NB4 (cell line): ENCODE data around the gene ERMN.

Source experiments
- CTCF ChIP-seq: IDR thresholded peaks from one replicate; pipeline ENCODE4 v1.5.1; 2012; ENCODE audit warnings: low read depth, low read length
- MAX ChIP-seq: IDR thresholded peaks from 2 replicates; pipeline ENCODE4 v1.6.1; 2011; ENCODE audit warnings: low read depth, low read length
- MYC ChIP-seq: IDR thresholded peaks from 2 replicates; pipeline ENCODE4 v1.6.1; 2011; ENCODE audit warnings: low read depth, low read length
- POLR2A ChIP-seq: IDR thresholded peaks from 2 replicates; pipeline ENCODE4 v1.6.1; 2011; ENCODE audit warnings: mild to moderate bottlenecking; ENCODE audit not compliant: insufficient read length; ENCODE audit errors: extremely low read depth

- TF ChIP-seq CTCF, result no peak
- no peak for TF ChIP-seq POLR2A
- no peak for TF ChIP-seq MYC
- no peak for TF ChIP-seq MAX
Observed at GRCh38 chr2:157296490-157296889, 29.1 kb downstream of the ERMN start.
